Body of pancreas (tissue), 4 donors: Measurements from ENCODE around the gene PCSK2. TPM values are rescaled to one million over a fixed set of nuclear protein-coding genes. Genes with fewer than 3 reads are reported as not detected.

Source experiments
- ATAC-seq: fragments of 150-250 bp; one replicate; pipeline ENCODE4 v1.9.1; 2016
- DNase-seq, 4 donors: peaks; one replicate each; pipeline ENCODE4 v3.0.0-alpha.2; 2019
- H3K27ac ChIP-seq, 4 donors: fragments of 200-600 bp; sonication (generic); 1 replicate in 3 of 4; 2 replicates in 1 of 4; pipeline versions ENCODE4 v1.5.1 to v1.6.1; 2016 to 2019; ENCODE audit warnings: mild to moderate bottlenecking in 1 of 4, mixed read lengths in 1 of 4, moderate library complexity in 1 of 4
- H3K27me3 ChIP-seq, 2 donors: fragments of 200-600 bp; sonication (generic); one replicate each; pipeline ENCODE4 v1.6.0; 2016; ENCODE audit warnings: mild to moderate bottlenecking in 1 of 2
- H3K36me3 ChIP-seq, 2 donors: fragments of 200-600 bp; sonication (generic); replicated peaks in 1 of 2; 2 replicates each; pipeline ENCODE4 v1.5.1; 2016; ENCODE audit warnings: low read depth in 2 of 2; ENCODE audit not compliant: insufficient read depth in 1 of 2
- H3K4me1 ChIP-seq: fragments of 200-600 bp; sonication (generic); one replicate; pipeline ENCODE4 v1.6.0; 2016
- H3K4me3 ChIP-seq, 2 donors: fragments of 200-600 bp; sonication (generic); 1 replicate in 1 of 2; 2 replicates in 1 of 2; pipeline ENCODE4 v1.5.1; 2016 to 2019
- H3K9me3 ChIP-seq, 3 donors: fragments of 200-600 bp; sonication (generic); 1 replicate in 2 of 3; 2 replicates in 1 of 3; pipeline ENCODE4 v1.5.1; 2016
- POLR2A ChIP-seq, 3 donors: fragments of 450-650 bp; IDR thresholded peaks; one replicate each; pipeline ENCODE4 v1.6.1; 2016; ENCODE audit warnings: antibody characterized with exemption in 3 of 3, mild to moderate bottlenecking in 2 of 3
- WGBS, 2 donors: methylation state at CpG; one replicate each; pipeline ENCODE4 v1.1.5; 2017; 5-methylcytosine and 5-hydroxymethylcytosine counted together
- intact Hi-C: fragments of 100-400 bp; cut with DNase I; formaldehyde crosslinking; loops from one replicate; pipeline ENCODE4 v1.15.1; 2023
- total RNA-seq, 2 donors: library from RNA; depleted of rRNA; stranded (reverse); fragments of >200 nt; gene quantifications; one replicate each; pipeline ENCODE4 v1.1.0, GENCODE V29; 2016
- TF ChIP-seq, protein P1 (sequence below), 7 experiments: fragments of 450-650 bp in 4 of 7; fragments of 200-600 bp in 3 of 7; sonication (generic) in 3 of 7; IDR thresholded peaks; one replicate each; pipeline ENCODE4 v1.5.1; 2016 to 2019; ENCODE audit warnings: antibody characterized with exemption in 7 of 7

The PCSK2 gene
- total RNA-seq, 2 donors from 2014 or later, result 3.3 to 7.0 TPM

- 39% methylated on average over 5 of the region's 5 CpGs for WGBS, 2 donors
- ATAC-seq (no peak), DNase-seq (no peak)
- Histone ChIP-seq H3K4me1 (no peaks in the 10 kb centered on the region), H3K9me3 (no peaks in the 10 kb centered on the region), H3K27ac (no peak overlapping the region), H3K36me3 (no peaks in the 10 kb centered on the region), H3K27me3 (no peaks in the 10 kb centered on the region), H3K4me3 (no peak overlapping the region)
- TF ChIP-seq, protein P1, sequence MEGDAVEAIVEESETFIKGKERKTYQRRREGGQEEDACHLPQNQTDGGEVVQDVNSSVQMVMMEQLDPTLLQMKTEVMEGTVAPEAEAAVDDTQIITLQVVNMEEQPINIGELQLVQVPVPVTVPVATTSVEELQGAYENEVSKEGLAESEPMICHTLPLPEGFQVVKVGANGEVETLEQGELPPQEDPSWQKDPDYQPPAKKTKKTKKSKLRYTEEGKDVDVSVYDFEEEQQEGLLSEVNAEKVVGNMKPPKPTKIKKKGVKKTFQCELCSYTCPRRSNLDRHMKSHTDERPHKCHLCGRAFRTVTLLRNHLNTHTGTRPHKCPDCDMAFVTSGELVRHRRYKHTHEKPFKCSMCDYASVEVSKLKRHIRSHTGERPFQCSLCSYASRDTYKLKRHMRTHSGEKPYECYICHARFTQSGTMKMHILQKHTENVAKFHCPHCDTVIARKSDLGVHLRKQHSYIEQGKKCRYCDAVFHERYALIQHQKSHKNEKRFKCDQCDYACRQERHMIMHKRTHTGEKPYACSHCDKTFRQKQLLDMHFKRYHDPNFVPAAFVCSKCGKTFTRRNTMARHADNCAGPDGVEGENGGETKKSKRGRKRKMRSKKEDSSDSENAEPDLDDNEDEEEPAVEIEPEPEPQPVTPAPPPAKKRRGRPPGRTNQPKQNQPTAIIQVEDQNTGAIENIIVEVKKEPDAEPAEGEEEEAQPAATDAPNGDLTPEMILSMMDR (IDR thresholded peaks at IDR 0.05), result no peak
- intact Hi-C loops, result no loop called here
Observed at GRCh38 chr20:17394411-17394810, 167.6 kb downstream of the PCSK2 start.

GRCh38 chr20:17395729-17396128 is 168.9 kb downstream of the PCSK2 start:
- Histone ChIP-seq H3K4me1 (no peaks in the 10 kb centered on the region), H3K9me3 (no peaks in the 10 kb centered on the region), H3K36me3 (no peaks in the 10 kb centered on the region), H3K27me3 (no peaks in the 10 kb centered on the region), H3K27ac (no peak overlapping the region), H3K4me3 (no peak overlapping the region)
- 54 to 59% methylated on average over 3 of the region's 3 CpGs for WGBS, 2 donors
- DNase-seq (no peak), ATAC-seq (no peak)
- TF ChIP-seq, protein P1 (IDR thresholded peaks at IDR 0.05), result no peak
- TF ChIP-seq POLR2A (IDR thresholded peaks at IDR 0.05), result no peak
- intact Hi-C loops, result no loop called here

GRCh38 chr20:17399303-17399985 is 172.6 kb downstream of the PCSK2 start:
- Histone ChIP-seq H3K9me3 (no peaks in the 10 kb centered on the region), H3K27ac (no peak overlapping the region), H3K4me1 (no peaks in the 10 kb centered on the region), H3K27me3 (no peaks in the 10 kb centered on the region), H3K36me3 (no peaks in the 10 kb centered on the region), H3K4me3 (no peak overlapping the region)
- WGBS, 2 donors, result 24 to 27% methylated on average over 7 of the region's 7 CpGs
- DNase-seq (no peak), ATAC-seq (no peak)
- intact Hi-C loops, result no loop called here
- no peak for TF ChIP-seq POLR2A (IDR thresholded peaks at IDR 0.05)
- TF ChIP-seq, protein P1 (IDR thresholded peaks at IDR 0.05), result no peak

GRCh38 chr20:17403461-17403860 is 176.6 kb downstream of the PCSK2 start:
- ATAC-seq, result no peak
- H3K4me1 ChIP-seq, result no peaks in the 10 kb centered on the region
- intact Hi-C loops, result no loop called here
- DNase-seq, result no peak
- no peaks in the 10 kb centered on the region for H3K9me3 ChIP-seq
- no peaks in the 10 kb centered on the region for H3K27me3 ChIP-seq
- no peak for TF ChIP-seq POLR2A (IDR thresholded peaks at IDR 0.05)
- no peak overlapping the region for H3K27ac ChIP-seq
- no peaks in the 10 kb centered on the region for H3K36me3 ChIP-seq
- H3K4me3 ChIP-seq, result no peak overlapping the region
- WGBS, 2 donors, result 21 to 22% methylated on average over 4 of the region's 4 CpGs

DNA sequence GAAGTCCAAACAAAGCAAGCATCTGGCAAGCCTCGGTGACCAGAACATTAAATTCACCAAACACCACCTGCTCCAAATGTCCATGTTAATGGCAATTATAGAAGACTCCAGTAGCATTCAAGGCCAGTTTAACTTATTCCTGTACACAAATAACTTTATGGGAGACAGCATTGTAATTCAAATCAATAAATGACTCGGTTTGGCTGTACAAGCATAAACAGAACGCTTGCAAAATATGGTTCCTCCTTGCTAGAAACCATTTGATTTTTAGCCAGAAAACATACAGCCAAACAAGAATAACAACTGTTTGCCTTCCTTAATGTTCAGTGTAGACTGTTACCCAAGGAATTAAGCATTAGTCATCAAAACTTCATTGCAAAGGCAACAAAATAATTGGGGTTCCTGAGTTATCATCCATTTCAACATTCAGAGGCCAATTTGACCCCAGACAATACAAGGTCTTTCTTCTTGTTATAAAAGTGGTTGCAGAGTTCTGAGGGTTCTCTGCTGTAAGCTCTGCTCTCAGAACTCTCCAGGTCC is 179.3 kb downstream of the PCSK2 start:
- ATAC-seq (no peak), DNase-seq (no peak)
- no peaks in the 10 kb centered on the region for H3K4me1 ChIP-seq
- WGBS, 2 donors, result 25 to 36% methylated on average over 3 of the region's 3 CpGs
- intact Hi-C loops, result no loop called here
- no peaks in the 10 kb centered on the region for H3K9me3 ChIP-seq
- no peaks in the 10 kb centered on the region for H3K36me3 ChIP-seq
- TF ChIP-seq, protein P1 (IDR thresholded peaks at IDR 0.05), result no peak
- TF ChIP-seq POLR2A (IDR thresholded peaks at IDR 0.05), result no peak
- no peak overlapping the region for H3K4me3 ChIP-seq
- no peak overlapping the region for H3K27ac ChIP-seq
- H3K27me3 ChIP-seq, result no peaks in the 10 kb centered on the region
